ENCODE data around the gene NAV3.
"Not testable (repeated sequence)": the region's sequence is repeated elsewhere in the genome, so short reads cannot be mapped to it uniquely, and the experiment has no call there.

The NAV3 gene

GRCh38 chr12:78055545-78055944 is 224.9 kb downstream of the NAV3 start:
- no peak for DNase-seq

- no peak for DNase-seq
Observed at GRCh38 chr12:78057075-78057474, 226.4 kb downstream of the NAV3 start.

- DNase-seq: no peak
Observed at GRCh38 chr12:78060186-78060585, 229.5 kb downstream of the NAV3 start.

GRCh38 chr12:78062786-78063185 is 232.1 kb downstream of the NAV3 start:
- DNase-seq: no peak

- no peak for DNase-seq
Observed at GRCh38 chr12:78081590-78082314, 251.1 kb downstream of the NAV3 start.

- no peak for DNase-seq
Observed at GRCh38 chr12:78085542-78086182, 255.0 kb downstream of the NAV3 start.

- no peak for DNase-seq
Observed at GRCh38 chr12:78086553-78087362, 256.1 kb downstream of the NAV3 start.

- DNase-seq: no peak
Observed at GRCh38 chr12:78087363-78087675, 256.6 kb downstream of the NAV3 start.

- no peak for DNase-seq
Observed at GRCh38 chr12:78088391-78088832, 257.7 kb downstream of the NAV3 start.

- no peak for DNase-seq
Observed at GRCh38 chr12:78090266-78090665, 259.6 kb downstream of the NAV3 start.

- DNase-seq: no peak
Observed at GRCh38 chr12:78095623-78096022, 264.9 kb downstream of the NAV3 start.

GRCh38 chr12:78096909-78097597 is 266.4 kb downstream of the NAV3 start:
- DNase-seq: no peak

GRCh38 chr12:78099806-78100205 is 269.1 kb downstream of the NAV3 start:
- no peak for DNase-seq

GRCh38 chr12:78101113-78101876 is 270.6 kb downstream of the NAV3 start:
- no peak for DNase-seq

GRCh38 chr12:78101946-78102635 is 271.4 kb downstream of the NAV3 start:
- no peak for DNase-seq

GRCh38 chr12:78102801-78103200 is 272.1 kb downstream of the NAV3 start:
- DNase-seq: not testable (repeated sequence)

GRCh38 chr12:78115889-78116288 is 285.2 kb downstream of the NAV3 start:
- DNase-seq: no peak

GRCh38 chr12:78118036-78118435 is 287.3 kb downstream of the NAV3 start:
- DNase-seq: no peak

GRCh38 chr12:78118486-78118885 is 287.8 kb downstream of the NAV3 start:
- DNase-seq: no peak

- no peak for DNase-seq
Observed at GRCh38 chr12:78119351-78119918, 288.7 kb downstream of the NAV3 start.

GRCh38 chr12:78120306-78120705 is 289.6 kb downstream of the NAV3 start:
- DNase-seq: no peak
